A549 treated with DMSO at 1 μM for 4 hours (cell line): ENCODE results near the gene TCEAL3. TPM values are rescaled to one million over a fixed set of nuclear protein-coding genes. Genes with fewer than 3 reads are reported as not detected.

Experiments
- total RNA-seq: library from RNA; stranded (reverse); fragments of 200-300 nt; extraction: Qiagen RNA extraction; gene quantifications from 5 replicates; pipeline ENCODE4 v1.2.3, GENCODE V29; 2022; ENCODE audit warnings: low read depth

The TCEAL3 gene
- total RNA-seq = 15.3 to 22.4 TPM (median 17.4 TPM) in 5 replicates

GRCh38 chrX:103607364-103608305 lies at the start of gene TCEAL3:
Gene TCEAL3 (plus strand): TSS chrX:103607963. CDS start chrX:103609065, 1,102 bp downstream.

GRCh38 chrX:103585411-103586313 lies 22.1 kb upstream of the TCEAL3 start, which contains the start of gene TCEAL4:
Gene TCEAL4 (plus strand): TSS chrX:103585515. CDS start chrX:103586676, 1,161 bp downstream.

GRCh38 chrX:103628386-103629317 lies 20.9 kb downstream of the TCEAL3 start, which contains the start of gene TCEAL1:
Gene TCEAL1 (plus strand): TSS chrX:103628975. CDS start chrX:103629917, 942 bp downstream.

Other genes with a start within 250 kb of the TCEAL3 start
- gene BEX3, start 231.4 kb upstream of the TCEAL3 start, total RNA-seq = 225 to 246 TPM (median 237 TPM) in 5 replicates
- 0.05 TPM in 1 of 5 replicates, not detected in the others for gene RAB40A, start 88.5 kb upstream of the TCEAL3 start, total RNA-seq
- 104 to 152 TPM (median 110 TPM) in 5 replicates for gene TCEAL4, start 22.4 kb upstream of the TCEAL3 start, total RNA-seq
- gene TCEAL1, start 21.0 kb downstream of the TCEAL3 start, total RNA-seq = 33.7 to 47.2 TPM (median 37.0 TPM) in 5 replicates
- 428 to 1,006 TPM (median 496 TPM) in 5 replicates for gene MORF4L2, start 78.7 kb downstream of the TCEAL3 start, total RNA-seq
- gene TMEM31, start 102.9 kb downstream of the TCEAL3 start, total RNA-seq = 0.14 to 0.16 TPM in 2 of 5 replicates, not detected in the others
- not detected in 5 replicates for gene PLP1, start 168.9 kb downstream of the TCEAL3 start, total RNA-seq
- gene RAB9B, start 224.3 kb downstream of the TCEAL3 start, total RNA-seq = 0.04 to 0.08 TPM (median 0.06 TPM) in 4 of 5 replicates, not detected in the other